Sigmoid colon (tissue), 7 donors: ENCODE results near the gene MAST4. TPM values are rescaled to one million over a fixed set of nuclear protein-coding genes. Genes with fewer than 3 reads are reported as not detected.

Source experiments
- DNase-seq: peaks from one replicate; pipeline ENCODE4 v3.0.0-alpha.2; 2019
- H3K27ac ChIP-seq, 4 donors: fragments of 200-600 bp; sonication (generic); one replicate each; pipeline ENCODE4 v1.5.1; 2016 to 2019; ENCODE audit warnings: mild to moderate bottlenecking in 1 of 4
- H3K27me3 ChIP-seq, 3 donors: fragments of 200-600 bp; sonication (generic); one replicate each; pipeline ENCODE4 v1.5.1; 2019; ENCODE audit warnings: mild to moderate bottlenecking in 1 of 3
- H3K36me3 ChIP-seq, 4 donors: fragments of 200-600 bp; sonication (generic); one replicate each; pipeline ENCODE4 v1.5.1; 2016 to 2019
- H3K4me1 ChIP-seq, 4 donors: fragments of 200-600 bp; sonication (generic); one replicate each; pipeline ENCODE4 v1.5.1; 2017 to 2019
- H3K4me3 ChIP-seq, 4 donors: fragments of 200-600 bp; sonication (generic); one replicate each; pipeline ENCODE4 v1.5.1; 2017 to 2019; ENCODE audit warnings: mild to moderate bottlenecking in 2 of 4, moderate library complexity in 1 of 4
- H3K9me3 ChIP-seq, 4 donors: fragments of 200-600 bp in 3 of 4; sonication (generic) in 3 of 4; one replicate each; pipeline versions ENCODE4 v1.5.1 to v1.6.1; 2013 to 2019
- EP300 ChIP-seq, 4 donors: sonication (generic); formaldehyde crosslinking; IDR thresholded peaks; one replicate each; pipeline ENCODE4 v1.6.1; 2017; ENCODE audit warnings: antibody characterized with exemption in 4 of 4
- POLR2A ChIP-seq, 2 donors: fragments of 450-650 bp; IDR thresholded peaks; one replicate each; pipeline ENCODE4 v1.6.1; 2016; ENCODE audit warnings: antibody characterized with exemption in 2 of 2, mild to moderate bottlenecking in 2 of 2, moderate library complexity in 2 of 2
- POLR2AphosphoS5 ChIP-seq, 4 donors: sonication (generic); formaldehyde crosslinking; IDR thresholded peaks; one replicate each; pipeline ENCODE4 v1.6.1; 2017; ENCODE audit warnings: antibody characterized with exemption in 4 of 4
- WGBS, 2 donors: extraction: QIAGEN DNeasy Blood & Tissue Kit; methylation state at CpG; one replicate each; pipeline ENCODE4 v1.1.7; 2013; 5-methylcytosine and 5-hydroxymethylcytosine counted together
- intact Hi-C: fragments of 100-400 bp; cut with DNase I; formaldehyde crosslinking; loops from one replicate; pipeline ENCODE4 v1.15.1; 2023
- polyA plus RNA-seq, 3 donors: library from polyadenylated mRNA; stranded (reverse); fragments of 200-250 nt; gene quantifications; one replicate each; pipeline ENCODE4 v1.2.3, GENCODE V29; 2013
- total RNA-seq, 4 donors: library from RNA; depleted of rRNA; stranded (reverse); fragments of >200 nt; gene quantifications; one replicate each; pipeline ENCODE4 v1.1.0, GENCODE V29; 2016
- TF ChIP-seq, protein P1 (sequence below), 4 experiments: fragments of 450-650 bp in 3 of 4; fragments of 200-600 bp in 1 of 4; IDR thresholded peaks; one replicate each; pipeline ENCODE4 v1.5.1; 2016 to 2019; ENCODE audit warnings: antibody characterized with exemption in 4 of 4, mild to moderate bottlenecking in 3 of 4, moderate library complexity in 2 of 4
- donor health status: healthy with polysubstance abuse.
- donor health status: Bipolar disorder and iron deficiency.
- donor health status: healthy.

Gene MAST4
- total and polyA plus RNA-seq, 7 donors = 1.6 to 30.7 (median 15.7) TPM

DNA sequence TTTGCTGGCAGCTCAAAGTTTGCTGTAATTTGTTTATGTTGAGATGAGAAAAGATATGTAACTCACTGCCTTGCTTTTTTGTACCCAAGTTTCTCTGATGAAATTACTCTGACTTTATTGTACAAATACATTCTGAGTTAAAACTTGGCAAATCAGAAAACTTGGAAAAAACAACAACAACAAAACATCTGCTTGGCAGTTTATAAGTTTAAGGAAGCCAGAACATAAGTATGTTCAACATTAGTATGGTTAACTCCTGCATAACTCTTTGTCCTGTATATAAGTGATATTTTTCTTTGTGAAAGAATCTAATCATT lies 233.1 kb downstream of the MAST4 start:
- H3K27me3 ChIP-seq = no peaks in the 10 kb centered on the region
- H3K9me3 ChIP-seq = no peaks in the 10 kb centered on the region
- intact Hi-C loops = loop anchor here (5.0 kb wide), 1 partner anchor 128 kb away; no protein-coding TSS in a partner anchor
- peak overlapping the region; percentile 21 to 51 (median 41) for H3K4me3 ChIP-seq
- no peak for DNase-seq
- H3K36me3 ChIP-seq = no peaks in the 10 kb centered on the region
- TF ChIP-seq POLR2A (IDR thresholded peaks at IDR 0.05) = no peak
- no peak for TF ChIP-seq POLR2AphosphoS5 (IDR thresholded peaks at IDR 0.05)
- TF ChIP-seq, protein P1, sequence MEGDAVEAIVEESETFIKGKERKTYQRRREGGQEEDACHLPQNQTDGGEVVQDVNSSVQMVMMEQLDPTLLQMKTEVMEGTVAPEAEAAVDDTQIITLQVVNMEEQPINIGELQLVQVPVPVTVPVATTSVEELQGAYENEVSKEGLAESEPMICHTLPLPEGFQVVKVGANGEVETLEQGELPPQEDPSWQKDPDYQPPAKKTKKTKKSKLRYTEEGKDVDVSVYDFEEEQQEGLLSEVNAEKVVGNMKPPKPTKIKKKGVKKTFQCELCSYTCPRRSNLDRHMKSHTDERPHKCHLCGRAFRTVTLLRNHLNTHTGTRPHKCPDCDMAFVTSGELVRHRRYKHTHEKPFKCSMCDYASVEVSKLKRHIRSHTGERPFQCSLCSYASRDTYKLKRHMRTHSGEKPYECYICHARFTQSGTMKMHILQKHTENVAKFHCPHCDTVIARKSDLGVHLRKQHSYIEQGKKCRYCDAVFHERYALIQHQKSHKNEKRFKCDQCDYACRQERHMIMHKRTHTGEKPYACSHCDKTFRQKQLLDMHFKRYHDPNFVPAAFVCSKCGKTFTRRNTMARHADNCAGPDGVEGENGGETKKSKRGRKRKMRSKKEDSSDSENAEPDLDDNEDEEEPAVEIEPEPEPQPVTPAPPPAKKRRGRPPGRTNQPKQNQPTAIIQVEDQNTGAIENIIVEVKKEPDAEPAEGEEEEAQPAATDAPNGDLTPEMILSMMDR (IDR thresholded peaks at IDR 0.05) = no peak
- TF ChIP-seq EP300 (IDR thresholded peaks at IDR 0.05) = no peak
- peak overlapping the region in 2 of 4 donors; percentile 22 to 58 for H3K27ac ChIP-seq
- peaks cover 0 to 15% (median 6%) of the 10 kb centered on the region in 4 donors for H3K4me1 ChIP-seq

DNA sequence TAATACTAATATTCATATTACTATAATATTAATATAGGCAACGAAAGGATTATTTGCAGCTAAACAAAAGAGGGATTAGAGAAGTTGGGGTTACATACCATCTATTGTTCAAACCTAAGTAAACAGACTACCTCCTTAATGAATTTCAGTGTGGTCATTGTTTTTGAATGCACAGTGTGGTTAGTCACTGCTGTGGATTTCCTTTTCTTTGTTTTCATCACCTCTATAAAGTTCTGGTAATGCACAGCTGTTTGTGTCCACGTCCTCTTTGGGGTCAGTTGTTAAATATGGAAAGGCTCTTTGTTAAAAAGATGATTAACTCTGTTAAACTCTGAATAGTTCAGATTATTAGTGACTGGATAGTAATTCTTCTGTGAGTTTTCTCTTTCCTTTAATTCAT lies 233.6 kb downstream of the MAST4 start:
- H3K27ac ChIP-seq = peak overlapping the region in 1 of 4 donors; percentile 58
- H3K4me3 ChIP-seq = no peak overlapping the region
- H3K27me3 ChIP-seq = no peaks in the 10 kb centered on the region
- no peak for DNase-seq
- intact Hi-C loops = loop anchor here (5.0 kb wide), 1 partner anchor 127 kb away; no protein-coding TSS in a partner anchor
- H3K9me3 ChIP-seq = no peaks in the 10 kb centered on the region
- TF ChIP-seq POLR2AphosphoS5 (IDR thresholded peaks at IDR 0.05) = no peak
- TF ChIP-seq, protein P1 (IDR thresholded peaks at IDR 0.05) = no peak
- TF ChIP-seq EP300 (IDR thresholded peaks at IDR 0.05) = no peak
- no peak for TF ChIP-seq POLR2A (IDR thresholded peaks at IDR 0.05)
- WGBS, 2 donors = 33 to 34% methylated on average over 2 of the region's 2 CpGs
- peaks cover 0 to 15% (median 6%) of the 10 kb centered on the region in 4 donors for H3K4me1 ChIP-seq
- no peaks in the 10 kb centered on the region for H3K36me3 ChIP-seq

DNA sequence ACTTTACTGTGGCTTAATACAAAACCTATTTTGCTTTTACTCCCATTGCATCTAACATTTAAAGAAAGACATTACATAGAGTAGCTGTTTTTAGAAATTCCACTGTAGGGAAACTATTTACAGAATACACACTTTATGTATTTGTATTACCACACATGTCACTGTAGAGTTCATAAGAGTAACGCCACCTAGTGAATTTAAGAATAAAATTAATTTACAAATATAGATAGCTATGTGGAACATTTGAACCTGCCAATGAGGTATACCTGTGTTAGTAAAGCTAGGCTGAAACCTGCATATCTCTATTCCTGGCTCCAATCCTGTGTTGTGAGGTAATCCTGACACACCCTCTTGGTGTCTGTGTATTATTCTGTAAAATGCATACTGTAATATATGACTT lies 234.4 kb downstream of the MAST4 start:
- intact Hi-C loops = no loop called here
- no peaks in the 10 kb centered on the region for H3K36me3 ChIP-seq

DNA sequence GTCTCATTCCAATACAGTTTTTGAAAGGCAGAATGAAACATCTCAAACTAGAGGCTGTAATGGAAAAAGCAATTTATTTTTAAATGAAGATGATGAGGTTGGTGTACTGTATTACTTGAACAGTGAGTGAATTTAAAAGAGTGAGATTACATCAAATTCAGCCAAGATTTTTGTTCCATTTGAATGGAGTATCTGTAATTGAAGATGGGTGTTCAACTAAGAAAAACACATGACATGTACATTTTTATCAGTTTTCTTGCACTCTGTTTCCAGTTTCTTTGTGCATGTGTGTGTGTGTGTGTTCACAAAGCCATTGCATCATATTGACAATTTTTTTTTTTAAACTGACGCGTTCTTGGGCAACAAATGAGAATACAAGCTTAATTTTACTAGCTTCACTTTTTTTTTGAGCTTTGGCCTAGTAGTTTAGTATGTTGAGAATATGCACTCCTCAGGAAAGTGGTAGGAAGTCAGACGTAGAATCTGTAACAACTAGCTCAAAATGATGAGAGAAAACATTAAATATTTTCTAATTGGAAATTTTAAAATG lies 243.5 kb downstream of the MAST4 start:
- no peak for DNase-seq
- Histone ChIP-seq H3K9me3 (no peaks in the 10 kb centered on the region), H3K4me3 (no peak overlapping the region), H3K4me1 (no peaks in the 10 kb centered on the region), H3K36me3 (no peaks in the 10 kb centered on the region), H3K27me3 (no peaks in the 10 kb centered on the region), H3K27ac (no peak overlapping the region)
- no peak for TF ChIP-seq POLR2A (IDR thresholded peaks at IDR 0.05)
- no peak for TF ChIP-seq POLR2AphosphoS5 (IDR thresholded peaks at IDR 0.05)
- TF ChIP-seq, protein P1 (IDR thresholded peaks at IDR 0.05) = no peak
- intact Hi-C loops = no loop called here
- 90 to 93% methylated on average over 3 of the region's 3 CpGs for WGBS, 2 donors

More for the DNA sequence above, 234.4 kb downstream of the MAST4 start:
- Histone ChIP-seq H3K9me3 (no peaks in the 10 kb centered on the region), H3K27ac (no peak overlapping the region), H3K4me3 (no peak overlapping the region), H3K4me1 (peaks cover 0 to 15% (median 6%) of the 10 kb centered on the region in 4 donors), H3K27me3 (no peaks in the 10 kb centered on the region)
- TF ChIP-seq POLR2AphosphoS5 (IDR thresholded peaks at IDR 0.05) (no peak), EP300 (IDR thresholded peaks at IDR 0.05) (no peak), POLR2A (IDR thresholded peaks at IDR 0.05) (no peak)
- TF ChIP-seq, protein P1 (IDR thresholded peaks at IDR 0.05) = no peak
- DNase-seq = no peak
- 6 to 23% methylated on average over 1 of the region's 1 CpG for WGBS, 2 donors

DNA sequence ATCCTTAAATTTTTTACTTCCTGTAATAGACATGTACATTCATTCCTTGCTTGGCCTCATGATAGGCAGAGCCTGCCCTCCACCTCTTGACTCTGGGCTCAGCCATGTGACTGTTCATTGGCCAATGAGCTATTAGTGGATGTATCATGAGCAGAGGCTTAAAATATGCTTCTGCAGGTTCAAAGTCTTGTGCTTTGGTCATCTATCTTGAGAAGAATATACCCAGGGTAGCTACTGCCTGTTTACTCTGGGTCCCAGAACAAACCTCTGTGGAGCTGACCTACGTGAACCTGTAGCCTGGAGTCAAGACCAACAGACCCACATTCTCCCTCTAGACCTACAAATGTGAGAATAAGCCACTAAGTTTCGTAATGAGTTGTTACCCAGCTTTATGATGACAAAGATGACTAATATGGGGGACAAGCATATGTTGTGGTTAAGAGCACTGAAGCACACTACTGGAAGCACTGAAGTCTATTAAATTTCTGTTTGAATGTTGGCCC lies 244.4 kb downstream of the MAST4 start:
- TF ChIP-seq EP300 (IDR thresholded peaks at IDR 0.05) (no peak), POLR2AphosphoS5 (IDR thresholded peaks at IDR 0.05) (no peak), POLR2A (IDR thresholded peaks at IDR 0.05) (no peak)
- TF ChIP-seq, protein P1 (IDR thresholded peaks at IDR 0.05) = no peak
- intact Hi-C loops = no loop called here
- no peaks in the 10 kb centered on the region for H3K9me3 ChIP-seq
- H3K27ac ChIP-seq = no peak overlapping the region
- H3K27me3 ChIP-seq = no peaks in the 10 kb centered on the region
- WGBS, 2 donors = 56 to 82% methylated on average over 2 of the region's 2 CpGs
- H3K4me1 ChIP-seq = no peaks in the 10 kb centered on the region
- no peak overlapping the region for H3K4me3 ChIP-seq
- no peak for DNase-seq
- no peaks in the 10 kb centered on the region for H3K36me3 ChIP-seq
